ENCODE data around the gene ATG9A. TPM values are rescaled to one million over a fixed set of nuclear protein-coding genes. Genes with fewer than 3 reads are reported as not detected.

Gene ATG9A, protein sequence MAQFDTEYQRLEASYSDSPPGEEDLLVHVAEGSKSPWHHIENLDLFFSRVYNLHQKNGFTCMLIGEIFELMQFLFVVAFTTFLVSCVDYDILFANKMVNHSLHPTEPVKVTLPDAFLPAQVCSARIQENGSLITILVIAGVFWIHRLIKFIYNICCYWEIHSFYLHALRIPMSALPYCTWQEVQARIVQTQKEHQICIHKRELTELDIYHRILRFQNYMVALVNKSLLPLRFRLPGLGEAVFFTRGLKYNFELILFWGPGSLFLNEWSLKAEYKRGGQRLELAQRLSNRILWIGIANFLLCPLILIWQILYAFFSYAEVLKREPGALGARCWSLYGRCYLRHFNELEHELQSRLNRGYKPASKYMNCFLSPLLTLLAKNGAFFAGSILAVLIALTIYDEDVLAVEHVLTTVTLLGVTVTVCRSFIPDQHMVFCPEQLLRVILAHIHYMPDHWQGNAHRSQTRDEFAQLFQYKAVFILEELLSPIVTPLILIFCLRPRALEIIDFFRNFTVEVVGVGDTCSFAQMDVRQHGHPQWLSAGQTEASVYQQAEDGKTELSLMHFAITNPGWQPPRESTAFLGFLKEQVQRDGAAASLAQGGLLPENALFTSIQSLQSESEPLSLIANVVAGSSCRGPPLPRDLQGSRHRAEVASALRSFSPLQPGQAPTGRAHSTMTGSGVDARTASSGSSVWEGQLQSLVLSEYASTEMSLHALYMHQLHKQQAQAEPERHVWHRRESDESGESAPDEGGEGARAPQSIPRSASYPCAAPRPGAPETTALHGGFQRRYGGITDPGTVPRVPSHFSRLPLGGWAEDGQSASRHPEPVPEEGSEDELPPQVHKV
- 16.6 and 25.9 TPM in 2 replicates for total RNA-seq (2014; rRNA removed; shearing (Covaris generic); ENCODE audit: low replicate concordance)

DNA sequence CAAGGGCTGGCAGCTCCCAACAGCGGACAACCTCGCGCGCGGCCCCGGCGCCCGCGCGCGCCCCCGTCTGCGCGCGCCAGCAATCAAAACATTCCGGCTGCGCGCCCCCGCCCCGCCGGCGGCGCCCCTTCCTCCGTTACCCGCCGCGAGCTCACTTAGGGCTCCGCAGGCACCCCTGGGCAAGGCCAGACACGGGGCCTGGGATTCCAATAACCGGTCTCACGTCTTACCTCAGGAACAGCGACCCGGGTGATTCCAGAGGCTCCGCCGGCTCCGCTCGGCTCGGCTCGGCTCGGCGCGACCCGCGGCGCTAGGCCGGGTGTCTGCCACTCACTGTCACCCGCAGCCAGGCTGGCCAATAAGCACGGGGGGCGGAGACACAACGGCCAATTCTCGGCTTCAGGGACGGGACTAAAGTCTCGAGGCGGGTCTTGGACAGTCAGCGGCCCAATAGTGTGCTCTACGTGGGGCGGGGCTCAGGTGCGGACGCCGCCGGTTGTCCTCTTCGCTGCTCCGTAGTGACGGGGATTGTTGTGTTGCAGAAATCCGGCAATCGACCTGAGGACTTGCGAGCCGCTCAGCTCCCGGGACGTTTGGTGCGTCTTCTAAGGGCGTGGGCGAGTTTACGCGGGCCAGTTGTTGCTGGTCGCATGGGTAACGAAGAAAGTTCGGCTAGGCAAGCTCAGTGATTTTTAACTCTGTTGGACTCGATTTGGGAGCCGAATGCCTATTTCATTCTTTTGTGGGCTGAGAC, at the start of gene ATG9A, which contains the start of gene ANKZF1:
ATG9A (minus strand) TSS at position 332 of the 754 bp plus-strand sequence. CDS start 1,612 bp downstream, outside the sequence.
ANKZF1 (plus strand) TSS at position 502 of the 754 bp plus-strand sequence. CDS start 452 bp downstream, outside the sequence.
- peaks cover 26% of the 10 kb centered on the region for H3K4me1 ChIP-seq (ENCODE audit: low read length)
- H3K4me2 ChIP-seq (ENCODE audit: low read depth, low read length, poor library complexity, severe bottlenecking): peak within 1 kb of the TSS; percentile 90
- peak; percentile 99 for DNase-seq
- H3K79me2 ChIP-seq (ENCODE audit: low read length): peaks cover 59% of the 10 kb centered on the region
- peak within 1 kb of the TSS; percentile 91 for H3K4me3 ChIP-seq (ENCODE audit: low read length)
- no peaks in the 10 kb centered on the region for H3K27me3 ChIP-seq (ENCODE audit: low read length)
- peak within 1 kb of the TSS; percentile 94 for H3K9ac ChIP-seq (ENCODE audit: low read length)
- peak within 1 kb of the TSS; percentile 90; the same call in 1 of the 2 replicates for H2AFZ ChIP-seq (ENCODE audit: low read length)
- peak within 1 kb of the TSS; percentile 85 for H3K27ac ChIP-seq (ENCODE audit: low read length)
- no peaks in the 10 kb centered on the region for H3K9me2 ChIP-seq (replicated peaks; ENCODE audit: insufficient read depth, low read length)
- H3K36me3 ChIP-seq (ENCODE audit: insufficient read depth, low read length): peaks cover 41% of the 10 kb centered on the region
- no peaks in the 10 kb centered on the region for H3K9me3 ChIP-seq (ENCODE audit: low read length)
- H4K20me1 ChIP-seq (ENCODE audit: insufficient read depth, low read depth, low read length): no peaks in the 10 kb centered on the region

DNA sequence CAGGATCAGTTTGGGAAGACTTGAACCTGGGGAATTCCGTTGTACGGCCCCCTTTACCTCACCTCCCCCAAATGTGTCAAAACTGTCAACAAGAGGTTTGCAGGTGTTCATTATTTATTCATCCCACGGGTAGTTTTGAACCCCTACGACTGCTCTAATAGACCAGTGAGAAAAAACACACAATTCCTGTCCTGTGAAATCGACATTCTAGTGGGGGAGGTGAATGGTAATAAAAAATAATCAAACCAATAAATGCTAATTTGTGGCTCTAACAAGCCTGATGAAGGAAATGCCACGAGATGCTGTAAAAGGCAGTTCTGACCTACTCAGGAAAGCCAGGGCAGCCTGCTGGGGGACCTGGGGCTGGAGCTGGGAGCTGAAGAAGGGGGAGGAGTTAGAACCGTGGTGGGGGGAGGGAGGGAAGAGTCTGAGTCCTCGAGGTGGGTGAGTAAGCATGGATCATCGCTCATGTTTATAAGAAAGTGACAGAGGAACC, 49.3 kb upstream of the ATG9A start:
- Histone ChIP-seq H4K20me1 (ENCODE audit: insufficient read depth, low read depth, low read length) (no peaks in the 10 kb centered on the region; the same call in 1 of the 2 replicates), H2AFZ (ENCODE audit: low read length) (0 out of 2 replicates have a peak overlapping the region, but pooled peaks have one; percentile 86), H3K79me2 (ENCODE audit: low read length) (no peaks in the 10 kb centered on the region), H3K9ac (ENCODE audit: low read length) (peak overlapping the region; percentile 76), H3K4me2 (ENCODE audit: low read depth, low read length, poor library complexity, severe bottlenecking) (peak overlapping the region; percentile 74), H3K36me3 (ENCODE audit: insufficient read depth, low read length) (no peaks in the 10 kb centered on the region; the same call in 1 of the 2 replicates), H3K27me3 (ENCODE audit: low read length) (no peaks in the 10 kb centered on the region), H3K9me2 (replicated peaks; ENCODE audit: insufficient read depth, low read length) (no peaks in the 10 kb centered on the region), H3K4me3 (ENCODE audit: low read length) (peak overlapping the region; percentile 66), H3K9me3 (ENCODE audit: low read length) (no peaks in the 10 kb centered on the region), H3K27ac (ENCODE audit: low read length) (peak overlapping the region; percentile 96), H3K4me1 (ENCODE audit: low read length) (peaks cover 40% of the 10 kb centered on the region)
- DNase-seq: no peak

DNA sequence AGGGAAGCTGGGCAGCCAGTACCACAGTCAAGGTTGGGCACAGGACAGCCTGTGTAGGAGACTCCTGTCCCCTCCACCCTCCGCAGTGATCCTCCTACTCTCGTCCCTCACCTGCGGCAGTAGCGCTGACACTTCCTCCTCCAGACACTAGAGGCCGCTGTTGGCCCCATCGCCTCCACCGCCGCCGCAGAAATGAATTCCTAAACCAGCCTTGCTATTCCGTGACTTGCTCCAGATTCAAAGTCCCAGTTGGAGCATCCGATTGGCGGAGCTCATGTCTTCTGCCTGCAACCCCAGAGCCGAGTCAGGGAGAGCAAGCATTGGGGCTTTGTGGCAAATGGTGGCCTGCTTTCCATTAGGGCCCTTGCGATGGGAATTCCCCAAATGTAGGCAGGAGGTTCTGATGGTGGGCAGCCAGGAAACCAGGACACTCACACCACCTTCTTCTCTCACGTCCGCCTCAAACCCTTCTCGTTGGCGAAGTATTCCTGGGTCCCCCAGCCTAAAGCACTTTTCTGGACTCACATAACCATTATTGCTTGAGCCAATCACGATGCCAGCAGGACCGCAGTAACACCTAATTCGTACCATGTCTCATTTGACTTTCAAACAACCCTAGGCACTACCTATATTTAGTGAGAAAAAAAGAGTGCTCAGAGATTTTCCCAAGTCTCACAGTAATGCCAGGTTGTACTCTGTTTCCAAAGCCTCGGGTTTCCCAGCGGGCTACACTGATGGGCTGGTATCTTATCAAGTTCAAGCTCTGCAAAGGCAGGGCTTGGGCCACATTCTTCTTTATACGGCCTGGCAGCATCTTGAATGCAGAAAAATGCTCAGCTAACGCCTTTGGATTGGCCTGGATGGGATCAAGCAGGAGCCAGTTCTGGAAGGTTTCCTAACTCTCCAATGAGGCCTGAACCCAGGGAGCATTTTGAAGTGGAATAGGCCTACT, 48.5 kb upstream of the ATG9A start:
- Histone ChIP-seq H3K9me2 (replicated peaks; ENCODE audit: insufficient read depth, low read length) (no peaks in the 10 kb centered on the region), H3K4me2 (ENCODE audit: low read depth, low read length, poor library complexity, severe bottlenecking) (peak overlapping the region; percentile 74), H4K20me1 (ENCODE audit: insufficient read depth, low read depth, low read length) (no peaks in the 10 kb centered on the region; the same call in 1 of the 2 replicates), H3K4me3 (ENCODE audit: low read length) (peak overlapping the region; percentile 66), H3K9ac (ENCODE audit: low read length) (peak overlapping the region; percentile 76), H2AFZ (ENCODE audit: low read length) (peak overlapping the region; percentile 86), H3K4me1 (ENCODE audit: low read length) (peaks cover 40% of the 10 kb centered on the region), H3K79me2 (ENCODE audit: low read length) (no peaks in the 10 kb centered on the region), H3K9me3 (ENCODE audit: low read length) (no peaks in the 10 kb centered on the region), H3K27me3 (ENCODE audit: low read length) (no peaks in the 10 kb centered on the region), H3K36me3 (ENCODE audit: insufficient read depth, low read length) (no peaks in the 10 kb centered on the region; the same call in 1 of the 2 replicates), H3K27ac (ENCODE audit: low read length) (peak overlapping the region; percentile 96)
- peak; percentile 89 for DNase-seq

DNA sequence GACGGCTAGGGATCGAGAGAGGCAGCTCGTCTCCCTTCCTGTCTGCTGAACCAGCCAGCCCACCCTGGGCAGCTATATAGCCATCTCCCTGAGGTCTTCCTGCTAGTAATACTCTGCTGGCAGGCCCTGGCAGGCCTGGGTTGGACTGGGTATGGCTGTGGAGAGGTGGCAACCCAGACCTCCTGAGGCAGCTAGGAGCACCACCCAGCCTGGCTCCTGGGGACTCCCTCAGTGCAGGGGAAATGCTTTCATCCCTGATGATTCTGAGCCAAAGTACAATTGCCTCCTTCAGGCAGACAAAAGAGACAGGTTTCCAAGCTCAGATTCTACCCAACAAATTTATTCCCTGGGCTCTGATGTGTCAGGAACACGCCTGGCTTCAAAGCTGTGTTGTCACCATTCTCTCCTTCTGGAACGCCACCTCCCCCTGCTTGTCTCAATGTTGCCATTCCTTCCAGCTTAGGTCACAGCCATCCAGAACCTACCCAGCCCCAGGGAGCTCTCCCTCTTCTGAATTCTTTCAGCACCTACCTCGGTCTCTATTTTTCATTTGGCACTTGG, 45.0 kb upstream of the ATG9A start:
- Histone ChIP-seq H2AFZ (ENCODE audit: low read length) (no peak overlapping the region), H3K9me2 (replicated peaks; ENCODE audit: insufficient read depth, low read length) (no peaks in the 10 kb centered on the region), H3K36me3 (ENCODE audit: insufficient read depth, low read length) (no peaks in the 10 kb centered on the region), H3K9ac (ENCODE audit: low read length) (no peak overlapping the region), H3K27me3 (ENCODE audit: low read length) (no peaks in the 10 kb centered on the region), H4K20me1 (ENCODE audit: insufficient read depth, low read depth, low read length) (peaks cover 4% of the 10 kb centered on the region; the same call in 1 of the 2 replicates), H3K27ac (ENCODE audit: low read length) (no peak overlapping the region), H3K4me3 (ENCODE audit: low read length) (no peak overlapping the region), H3K4me1 (ENCODE audit: low read length) (peaks cover 24% of the 10 kb centered on the region), H3K4me2 (ENCODE audit: low read depth, low read length, poor library complexity, severe bottlenecking) (no peak overlapping the region), H3K79me2 (ENCODE audit: low read length) (no peaks in the 10 kb centered on the region), H3K9me3 (ENCODE audit: low read length) (no peaks in the 10 kb centered on the region)
- DNase-seq: no peak

DNA sequence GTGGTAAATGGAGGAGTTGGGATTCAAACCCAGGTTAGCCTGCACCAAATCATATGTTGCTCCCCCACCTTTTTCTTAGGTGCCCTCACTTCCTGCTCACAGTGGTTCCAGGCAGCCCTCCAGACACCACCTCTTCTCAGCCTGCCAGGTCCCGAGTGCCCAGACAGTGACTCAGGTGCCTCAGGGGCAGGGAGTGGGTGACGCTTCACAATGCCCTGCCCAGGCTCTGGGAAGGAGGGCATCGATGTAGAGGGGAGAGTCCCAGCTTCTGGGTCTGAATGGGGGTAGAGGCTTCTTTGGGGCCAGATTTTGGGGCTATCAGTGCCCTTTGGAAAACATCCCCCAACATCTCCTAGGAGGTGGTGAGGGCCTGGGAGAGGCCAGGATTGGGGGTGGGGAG, 44.5 kb upstream of the ATG9A start:
- Histone ChIP-seq H3K36me3 (ENCODE audit: insufficient read depth, low read length) (no peaks in the 10 kb centered on the region), H4K20me1 (ENCODE audit: insufficient read depth, low read depth, low read length) (peaks cover 4% of the 10 kb centered on the region; the same call in 1 of the 2 replicates), H3K9me2 (replicated peaks; ENCODE audit: insufficient read depth, low read length) (no peaks in the 10 kb centered on the region), H3K27me3 (ENCODE audit: low read length) (no peaks in the 10 kb centered on the region), H3K4me2 (ENCODE audit: low read depth, low read length, poor library complexity, severe bottlenecking) (no peak overlapping the region), H3K4me1 (ENCODE audit: low read length) (peaks cover 21% of the 10 kb centered on the region), H3K27ac (ENCODE audit: low read length) (no peak overlapping the region), H3K9me3 (ENCODE audit: low read length) (no peaks in the 10 kb centered on the region), H3K79me2 (ENCODE audit: low read length) (no peaks in the 10 kb centered on the region), H2AFZ (ENCODE audit: low read length) (no peak overlapping the region), H3K4me3 (ENCODE audit: low read length) (no peak overlapping the region), H3K9ac (ENCODE audit: low read length) (no peak overlapping the region)
- DNase-seq: no peak

DNA sequence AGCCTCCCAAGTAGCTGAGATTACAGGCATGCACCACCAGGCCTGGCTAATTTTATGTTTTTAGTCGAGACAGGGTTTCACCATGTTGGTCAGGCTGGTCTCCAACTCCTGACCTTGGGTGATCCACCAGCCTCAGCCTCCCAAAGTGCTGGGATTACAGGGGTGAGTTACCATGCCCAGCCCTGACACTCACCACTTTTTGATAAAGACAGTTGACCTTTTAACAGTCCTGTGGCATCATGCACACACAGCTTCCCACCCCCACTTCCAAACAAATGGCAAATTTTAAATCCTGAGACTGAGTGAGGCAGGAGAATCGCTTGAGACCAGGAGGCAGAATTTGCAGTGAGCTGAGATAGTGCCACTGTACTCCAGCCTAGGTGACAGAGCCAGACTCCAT, 43.6 kb upstream of the ATG9A start:
- Histone ChIP-seq H3K4me1 (ENCODE audit: low read length) (peaks cover 12% of the 10 kb centered on the region), H3K27me3 (ENCODE audit: low read length) (no peaks in the 10 kb centered on the region), H4K20me1 (ENCODE audit: insufficient read depth, low read depth, low read length) (peaks cover 4% of the 10 kb centered on the region; the same call in 1 of the 2 replicates), H3K4me2 (ENCODE audit: low read depth, low read length, poor library complexity, severe bottlenecking) (no peak overlapping the region), H2AFZ (ENCODE audit: low read length) (no peak overlapping the region), H3K9ac (ENCODE audit: low read length) (no peak overlapping the region), H3K36me3 (ENCODE audit: insufficient read depth, low read length) (no peaks in the 10 kb centered on the region), H3K9me3 (ENCODE audit: low read length) (no peaks in the 10 kb centered on the region), H3K79me2 (ENCODE audit: low read length) (no peaks in the 10 kb centered on the region), H3K9me2 (replicated peaks; ENCODE audit: insufficient read depth, low read length) (no peaks in the 10 kb centered on the region), H3K4me3 (ENCODE audit: low read length) (no peak overlapping the region), H3K27ac (ENCODE audit: low read length) (no peak overlapping the region)
- DNase-seq: no peak

All from Karpas-422 (cell line).